HepG2 (cell line): ENCODE results near the gene ETFB. TPM values are rescaled to one million over a fixed set of nuclear protein-coding genes. Genes with fewer than 3 reads are reported as not detected.

Experiments used
- ATAC-seq: fragments of 200-7000 bp; cut with Tn5 transposase; 3 replicates; pipeline ENCODE4 v1.9.1; 2020; ENCODE audit warnings: mild to moderate bottlenecking, moderate library complexity
- BruUV-seq: library from RNA; stranded (reverse); fragments of 400-500 nt; replicated peaks from 2 replicates; lab custom pipeline; 2021; lab: Mats Ljungman, UMichigan
- CTCF ChIA-PET: fragments of 300-600 bp; formaldehyde crosslinking; extraction: SDS; loops from one replicate; lab custom pipeline; 2021; ENCODE audit warnings: low total read pairs, inconsistent platforms, low intra/inter-chr PET ratio; lab: Yijun Ruan, JAX
- POLR2A ChIA-PET: fragments of 350-600 bp; sonication (Branson Sonifier 250); formaldehyde crosslinking; loops from one replicate; lab custom pipeline; 2020; ENCODE audit warnings: antibody characterized with exemption, inconsistent platforms; lab: Yijun Ruan, JAX
- DNase-seq: peaks from one replicate; pipeline ENCODE4 v3.0.0-alpha.2; 2015; ENCODE audit warnings: low spot score
- FAIRE-seq: peaks from 3 replicates; lab custom pipeline; 2011; peaks lifted over from hg19 to GRCh38; lab: Jason Lieb, UNC
- H2AFZ ChIP-seq: one replicate; pipeline ENCODE4 v1.6.1; 2011; ENCODE audit warnings: low read length, inconsistent platforms
- H3K27ac ChIP-seq: fragments of 300-600 bp; 3 replicates; pipeline ENCODE4 v1.8.0; 2011; ENCODE audit warnings: mixed run types, mild to moderate bottlenecking, mixed read lengths, low read length, inconsistent platforms; ENCODE audit not compliant: insufficient read depth; ENCODE audit errors: extremely low read length
- H3K27me3 ChIP-seq, 2 experiments: fragments of 200-600 bp in 1 of 2; 2 replicates in 1 of 2; 3 replicates in 1 of 2; pipeline versions ENCODE4 v1.6.0 to v1.8.0; 2011; ENCODE audit warnings: low read length in 2 of 2, mild to moderate bottlenecking in 2 of 2, moderate library complexity in 2 of 2, inconsistent platforms in 1 of 2; ENCODE audit not compliant: insufficient read depth in 2 of 2, control insufficient read depth in 1 of 2
- H3K36me3 ChIP-seq, 2 experiments: fragments of 200-600 bp in 1 of 2; replicated peaks in 1 of 2; 2 replicates in 1 of 2; 3 replicates in 1 of 2; pipeline versions ENCODE4 v1.5.1 to v1.8.0; 2011; ENCODE audit warnings: low read length in 2 of 2, inconsistent platforms in 1 of 2; ENCODE audit not compliant: insufficient read depth in 2 of 2, control insufficient read depth in 1 of 2
- H3K4me1 ChIP-seq: 2 replicates; pipeline ENCODE4 v1.5.1; 2012; ENCODE audit warnings: low read length, inconsistent platforms; ENCODE audit not compliant: insufficient read depth
- H3K4me2 ChIP-seq: 2 replicates; pipeline ENCODE4 v1.6.0; 2011; ENCODE audit warnings: low read depth, low read length, inconsistent platforms
- H3K4me3 ChIP-seq, 3 experiments: fragments of 200-600 bp in 1 of 3; sonication (generic), shearing (Covaris generic) in 1 of 3; replicated peaks in 1 of 3; 2 replicates each; pipeline ENCODE4 v1.5.1; 2011 to 2016; ENCODE audit warnings: low read length in 3 of 3, inconsistent platforms in 2 of 3, low read depth in 2 of 3, mild to moderate bottlenecking in 2 of 3, control low read depth in 1 of 3, mixed read lengths in 1 of 3; ENCODE audit not compliant: insufficient read depth in 1 of 3
- H3K79me2 ChIP-seq: one replicate; pipeline ENCODE4 v1.6.1; 2011; ENCODE audit warnings: low read length, inconsistent platforms; ENCODE audit not compliant: insufficient read depth
- H3K9ac ChIP-seq: 2 replicates; pipeline ENCODE4 v1.6.0; 2011; ENCODE audit warnings: mild to moderate bottlenecking, low read depth, low read length, inconsistent platforms; ENCODE audit not compliant: insufficient read depth
- H3K9me3 ChIP-seq: 2 replicates; pipeline ENCODE4 v1.5.1; 2012; ENCODE audit warnings: mild to moderate bottlenecking, low read length
- H4K20me1 ChIP-seq: 2 replicates; pipeline ENCODE4 v1.6.0; 2011; ENCODE audit warnings: inconsistent platforms, mild to moderate bottlenecking, low read length, moderate library complexity; ENCODE audit not compliant: insufficient read depth
- FOXM1 ChIP-seq: sonication (generic); formaldehyde crosslinking; IDR thresholded peaks from 2 replicates; pipeline ENCODE4 v1.5.0; 2020; ENCODE audit warnings: missing genetic modification reagents
- SOX5 ChIP-seq: IDR thresholded peaks from 2 replicates; pipeline ENCODE4 v1.6.1; 2016; ENCODE audit warnings: borderline replicate concordance
- ZBTB7A ChIP-seq: sonication (generic); formaldehyde crosslinking; IDR thresholded peaks from 2 replicates; pipeline ENCODE4 v1.8.0; 2022; ENCODE audit warnings: mild to moderate bottlenecking, missing genetic modification reagents
- ZMYM2 ChIP-seq: sonication (generic); formaldehyde crosslinking; IDR thresholded peaks from 2 replicates; pipeline ENCODE4 v1.8.0; 2022; ENCODE audit warnings: mild to moderate bottlenecking, missing genetic modification reagents
- ZSCAN9 ChIP-seq: IDR thresholded peaks from 2 replicates; pipeline ENCODE4 v1.6.1; 2016; ENCODE audit warnings: borderline replicate concordance
- WGBS: methylation state at CpG from one replicate; pipeline ENCODE4 v1.1.6; 2017; ENCODE audit warnings: low lambda C conversion rate; 5-methylcytosine and 5-hydroxymethylcytosine counted together
- in situ Hi-C: cut with HindIII; loops from 2 replicates; pipeline ENCODE4 v1.10.0; 2017; ENCODE audit warnings: low pct_unique_long_range_greater_than_20kb; ENCODE audit not compliant: extremely low pct_ligation_motif_present
- intact Hi-C: fragments of 100-400 bp; cut with micrococcal nuclease; formaldehyde crosslinking; loops from one replicate; pipeline ENCODE4 v1.10.0; 2022; ENCODE audit not compliant: unreplicated experiment
- polyA plus RNA-seq, 8 experiments: library from polyadenylated mRNA; depleted of rRNA in 3 of 8; stranded (reverse) in 7 of 8; unstranded in 1 of 8; fragments of >200 nt; fragmentation: Illumina TruSeq in 4 of 8; extraction: Trizol in 4 of 8; gene quantifications; 2 replicates each; pipeline versions ENCODE4 v1.2.1 to v1.2.3, GENCODE V29; 2011 to 2016; ENCODE audit warnings: low read depth in 4 of 8, missing spikeins in 1 of 8, mixed read lengths in 1 of 8; ENCODE audit not compliant: insufficient read depth in 1 of 8
- total RNA-seq, 5 experiments: library from RNA; depleted of rRNA; stranded (reverse); fragments of >200 nt; fragmentation: Illumina TruSeq; extraction: Trizol; gene quantifications; 2 replicates each; pipeline ENCODE4 v1.2.3, GENCODE V29; 2016; ENCODE audit warnings: low read depth in 1 of 5
- TF ChIP-seq, protein P1 (sequence below): sonication (generic); formaldehyde crosslinking; IDR thresholded peaks from 2 replicates; pipeline ENCODE4 v1.5.1; 2020; ENCODE audit warnings: mild to moderate bottlenecking, missing genetic modification reagents, moderate library complexity

The ETFB gene
- total and polyA plus RNA-seq, 2 of the 13 experiments (the other 11 are each of a cell fraction or from before 2014, with no cell fraction given): 678 to 1,314 TPM

DNA sequence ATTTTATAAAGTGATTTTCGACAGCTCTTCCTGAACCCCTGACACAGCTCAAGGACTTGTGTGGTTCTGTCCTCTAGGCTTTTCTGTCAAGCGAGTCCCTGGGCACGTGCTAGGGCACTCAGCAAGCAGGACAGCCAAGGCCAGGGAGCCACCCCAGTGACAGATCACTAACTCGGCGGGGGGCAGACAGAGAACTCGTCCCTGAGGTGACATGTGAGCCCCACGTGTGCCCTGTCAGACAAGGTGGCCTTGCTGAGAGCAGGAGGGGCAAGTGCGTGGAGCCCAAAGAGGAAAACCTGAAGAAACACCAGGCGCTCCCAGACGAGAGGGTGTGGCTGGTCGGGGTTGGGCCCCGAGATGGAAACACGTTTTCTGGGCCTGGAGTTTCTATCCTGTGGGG, 4.9 kb downstream of the ETFB start:
- H3K27ac ChIP-seq: peak overlapping the region; percentile 100
- H3K9ac ChIP-seq: peak overlapping the region; percentile 56; the same call in 1 of the 2 replicates
- TF ChIP-seq ZBTB7A (CRISPR knock-in tag): no peak
- TF ChIP-seq, protein P1, sequence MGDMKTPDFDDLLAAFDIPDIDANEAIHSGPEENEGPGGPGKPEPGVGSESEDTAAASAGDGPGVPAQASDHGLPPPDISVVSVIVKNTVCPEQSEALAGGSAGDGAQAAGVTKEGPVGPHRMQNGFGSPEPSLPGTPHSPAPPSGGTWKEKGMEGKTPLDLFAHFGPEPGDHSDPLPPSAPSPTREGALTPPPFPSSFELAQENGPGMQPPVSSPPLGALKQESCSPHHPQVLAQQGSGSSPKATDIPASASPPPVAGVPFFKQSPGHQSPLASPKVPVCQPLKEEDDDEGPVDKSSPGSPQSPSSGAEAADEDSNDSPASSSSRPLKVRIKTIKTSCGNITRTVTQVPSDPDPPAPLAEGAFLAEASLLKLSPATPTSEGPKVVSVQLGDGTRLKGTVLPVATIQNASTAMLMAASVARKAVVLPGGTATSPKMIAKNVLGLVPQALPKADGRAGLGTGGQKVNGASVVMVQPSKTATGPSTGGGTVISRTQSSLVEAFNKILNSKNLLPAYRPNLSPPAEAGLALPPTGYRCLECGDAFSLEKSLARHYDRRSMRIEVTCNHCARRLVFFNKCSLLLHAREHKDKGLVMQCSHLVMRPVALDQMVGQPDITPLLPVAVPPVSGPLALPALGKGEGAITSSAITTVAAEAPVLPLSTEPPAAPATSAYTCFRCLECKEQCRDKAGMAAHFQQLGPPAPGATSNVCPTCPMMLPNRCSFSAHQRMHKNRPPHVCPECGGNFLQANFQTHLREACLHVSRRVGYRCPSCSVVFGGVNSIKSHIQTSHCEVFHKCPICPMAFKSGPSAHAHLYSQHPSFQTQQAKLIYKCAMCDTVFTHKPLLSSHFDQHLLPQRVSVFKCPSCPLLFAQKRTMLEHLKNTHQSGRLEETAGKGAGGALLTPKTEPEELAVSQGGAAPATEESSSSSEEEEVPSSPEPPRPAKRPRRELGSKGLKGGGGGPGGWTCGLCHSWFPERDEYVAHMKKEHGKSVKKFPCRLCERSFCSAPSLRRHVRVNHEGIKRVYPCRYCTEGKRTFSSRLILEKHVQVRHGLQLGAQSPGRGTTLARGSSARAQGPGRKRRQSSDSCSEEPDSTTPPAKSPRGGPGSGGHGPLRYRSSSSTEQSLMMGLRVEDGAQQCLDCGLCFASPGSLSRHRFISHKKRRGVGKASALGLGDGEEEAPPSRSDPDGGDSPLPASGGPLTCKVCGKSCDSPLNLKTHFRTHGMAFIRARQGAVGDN (CRISPR knock-in tag): peak; percentile 53
- ATAC-seq (no peak), FAIRE-seq (no peak), DNase-seq (no peak)
- no peaks in the 10 kb centered on the region for H4K20me1 ChIP-seq
- peaks cover 89% of the 10 kb centered on the region for H3K4me1 ChIP-seq
- ChIA-PET POLR2A (interaction anchor here (7.8 kb wide), 1 partner anchor 11 kb away, joined by 259 read pairs; no protein-coding TSS in a partner anchor), CTCF (no interaction called here)
- BruUV-seq: no TSS peak
- no peaks in the 10 kb centered on the region; a peak in 2 of 5 replicates for H3K27me3 ChIP-seq
- H3K9me3 ChIP-seq: no peaks in the 10 kb centered on the region
- intact Hi-C loops (no loop called here), in situ Hi-C loops (no loop called here)
- H3K79me2 ChIP-seq: peaks cover 45% of the 10 kb centered on the region
- H3K4me2 ChIP-seq: no peak overlapping the region
- H3K4me3 ChIP-seq: no peak overlapping the region
- WGBS: 96% methylated on average over 13 of the region's 13 CpGs
- no peaks in the 10 kb centered on the region for H3K36me3 ChIP-seq
- H2AFZ ChIP-seq: no peak overlapping the region

DNA sequence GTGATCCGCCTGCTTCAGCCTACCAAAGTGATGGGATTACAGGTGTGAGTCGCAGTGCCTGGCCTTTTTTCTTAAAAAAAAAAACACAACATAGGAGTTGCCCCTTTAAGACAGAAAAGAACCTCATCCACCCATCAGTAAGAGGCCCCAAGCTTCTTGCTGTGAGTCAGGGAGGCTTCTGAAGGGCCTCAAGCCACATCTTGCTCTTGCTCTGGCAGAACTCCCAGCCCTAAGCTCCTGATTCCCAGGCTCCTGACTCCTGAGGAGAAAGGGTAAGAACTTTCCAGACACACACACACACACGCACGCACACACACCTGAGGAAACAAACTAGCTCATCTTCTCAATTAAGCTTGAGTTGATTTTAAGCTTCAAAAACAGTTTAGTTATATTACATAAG, 6.9 kb downstream of the ETFB start:
- H3K9me3 ChIP-seq: no peaks in the 10 kb centered on the region
- DNase-seq: no peak
- no peak for FAIRE-seq
- H2AFZ ChIP-seq: no peak overlapping the region
- peak overlapping the region; percentile 64 for H3K27ac ChIP-seq
- POLR2A ChIA-PET: interaction anchor here (1.2 to 7.8 kb wide), 3 partner anchors 9 to 20 kb away, joined by 4 to 259 read pairs (median 9); partner anchors contain the start of gene VSIG10L
- H3K36me3 ChIP-seq: no peaks in the 10 kb centered on the region
- in situ Hi-C loops (no loop called here), intact Hi-C loops (no loop called here)
- no peak for ATAC-seq
- 98% methylated on average over 4 of the region's 4 CpGs for WGBS
- H3K27me3 ChIP-seq: no peaks in the 10 kb centered on the region
- H4K20me1 ChIP-seq: no peaks in the 10 kb centered on the region
- H3K9ac ChIP-seq: peak overlapping the region; percentile 53
- CTCF ChIA-PET: no interaction called here
- no TSS peak for BruUV-seq
- H3K4me1 ChIP-seq: peaks cover 96% of the 10 kb centered on the region
- H3K4me3 ChIP-seq: no peak overlapping the region
- no peak overlapping the region for H3K4me2 ChIP-seq
- H3K79me2 ChIP-seq: peaks cover 31% of the 10 kb centered on the region
- no peak for TF ChIP-seq ZSCAN9
- TF ChIP-seq SOX5 (CRISPR knock-in tag): 0 out of 2 replicates have a peak, but pooled peaks have one; percentile 12
- 0 out of 2 replicates have a peak, but pooled peaks have one; percentile 18 for TF ChIP-seq ZMYM2
- TF ChIP-seq FOXM1 (CRISPR knock-in tag): no peak
